NCI-H146 (cell line): Measurements from ENCODE around the gene NUS1.
"Not testable (repeated sequence)": the region's sequence is repeated elsewhere in the genome, so short reads cannot be mapped to it uniquely, and the experiment has no call there.

Source experiments
- DNase-seq: peaks from one replicate; lab custom pipeline; 2025; lab: John Stamatoyannopoulos, UW

The NUS1 gene

DNA sequence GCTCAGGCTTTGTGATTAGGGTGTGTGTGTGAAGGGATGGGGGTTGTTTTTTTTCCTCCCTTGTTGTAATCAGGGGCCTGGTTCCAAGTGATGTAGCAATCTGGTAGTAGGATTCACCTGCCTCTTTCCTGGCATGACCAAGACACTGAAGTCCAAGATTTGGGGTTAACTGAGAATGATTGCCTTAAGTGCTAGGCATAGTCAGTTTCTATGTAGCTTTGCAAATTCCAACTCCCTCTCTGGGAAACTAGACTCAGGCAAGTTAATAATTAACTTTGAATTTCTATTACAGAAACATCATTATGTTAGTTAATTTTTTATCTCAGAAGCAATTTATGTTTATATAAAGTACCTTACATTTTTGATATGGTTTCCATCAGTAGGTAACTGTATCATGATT, 43.6 kb downstream of the NUS1 start:
- DNase-seq, result no peak

DNA sequence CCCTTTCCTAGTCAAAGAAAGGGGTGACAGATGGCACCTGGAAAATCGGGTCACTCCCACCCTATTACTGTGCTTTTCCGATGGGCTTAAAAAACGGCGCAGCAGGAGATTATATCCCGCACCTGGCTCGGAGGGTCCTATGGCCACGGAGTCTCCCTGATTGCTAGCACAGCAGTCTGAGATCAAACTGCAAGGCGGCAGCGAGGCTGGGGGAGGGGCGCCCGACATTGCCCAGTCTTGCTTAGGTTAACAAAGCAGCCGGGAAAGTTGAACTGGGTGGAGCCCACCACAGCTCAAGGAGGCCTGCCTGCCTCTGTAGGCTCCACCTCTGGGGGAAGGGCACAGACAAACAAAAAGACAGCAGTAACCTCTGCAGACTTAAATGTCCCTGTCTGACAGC, 46.3 kb downstream of the NUS1 start:
- not testable (repeated sequence) for DNase-seq

GRCh38 chr6:117728626-117729025, 53.4 kb downstream of the NUS1 start:
- DNase-seq, result no peak

- no peak for DNase-seq
Measured at GRCh38 chr6:117729613-117730012, 54.3 kb downstream of the NUS1 start.

GRCh38 chr6:117733341-117733740, 58.1 kb downstream of the NUS1 start:
- no peak for DNase-seq

- DNase-seq, result no peak
Measured at GRCh38 chr6:117739869-117740268, 64.6 kb downstream of the NUS1 start.

GRCh38 chr6:117740605-117741004, 65.3 kb downstream of the NUS1 start:
- no peak for DNase-seq

DNA sequence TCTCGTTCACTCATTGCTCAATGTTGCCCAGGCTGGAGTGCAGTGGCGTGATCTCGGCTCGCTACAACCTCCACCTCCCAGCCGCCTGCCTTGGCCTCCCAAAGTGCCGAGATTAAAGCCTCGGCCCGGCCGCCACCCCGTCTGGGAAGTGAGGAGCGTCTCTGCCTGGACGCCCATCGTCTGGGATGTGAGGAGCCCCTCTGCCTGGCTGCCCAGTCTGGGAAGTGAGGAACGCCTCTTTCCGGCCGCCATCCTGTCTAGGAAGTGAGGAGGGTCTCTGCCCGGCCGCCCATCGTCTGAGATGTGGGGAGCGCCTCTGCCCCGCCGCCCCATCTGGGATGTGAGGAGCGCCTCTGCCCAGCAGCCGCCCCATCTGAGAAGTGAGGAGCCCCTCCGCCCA, 75.4 kb downstream of the NUS1 start:
- not testable (repeated sequence) for DNase-seq
